ENCODE results near the gene LRRC15. TPM values are rescaled to one million over a fixed set of nuclear protein-coding genes. Genes with fewer than 3 reads are reported as not detected.

LRRC15 gene
- total and polyA plus RNA-seq, 3 experiments from 2014 or later, result not detected

GRCh38 chr3:194336601-194337355 lies 32.8 kb downstream of the LRRC15 start:
- H3K9me3 Mint-ChIP-seq, result no peaks in the 10 kb centered on the region
- CTCF ChIA-PET, result interaction anchor here (0.8 to 1.0 kb wide), 2 partner anchors 8 to 69 kb away, joined by 3 read pairs; no protein-coding TSS in a partner anchor
- H3K27ac Mint-ChIP-seq, result no peak overlapping the region

GRCh38 chr3:194333981-194334320 lies 35.6 kb downstream of the LRRC15 start:
- H3K36me3 ChIP-seq (ENCODE audit: insufficient read depth, low read length), result no peaks in the 10 kb centered on the region
- ChIA-PET CTCF (interaction anchor here (0.7 to 7.8 kb wide), 11 partner anchors 10 to 89 kb away, joined by 3 to 83 read pairs (median 5); partner anchors contain the start of gene GP5), POLR2A (no interaction called here)
- no peaks in the 10 kb centered on the region for H3K9me3 ChIP-seq (ENCODE audit: low read length)
- peak overlapping the region in 3 of 7 donors; percentile 20 to 36 (median 23) for H3K4me3 Mint-ChIP-seq
- no peak overlapping the region for H3K27ac Mint-ChIP-seq
- no peaks in the 10 kb centered on the region for H3K9me3 Mint-ChIP-seq
- no peak for DNase-seq
- no peak overlapping the region for H3K4me3 ChIP-seq (ENCODE audit: low read length)
- peaks cover 14% of the 10 kb centered on the region for H3K27me3 ChIP-seq (ENCODE audit: insufficient read depth, low read length, poor library complexity, severe bottlenecking)
- H3K27ac ChIP-seq (ENCODE audit: low read depth, low read length), result no peak overlapping the region
- no peaks in the 10 kb centered on the region for H3K4me1 ChIP-seq (ENCODE audit: insufficient read depth, low read length)
- H3K27me3 Mint-ChIP-seq, result peaks cover 26 to 44% of the 10 kb centered on the region in 2 donors
- H3K4me1 Mint-ChIP-seq, result peaks cover 2 to 10% (median 5%) of the 10 kb centered on the region in 3 donors
- H3K36me3 Mint-ChIP-seq, result no peaks in the 10 kb centered on the region

More at GRCh38 chr3:194336601-194337355, 32.8 kb downstream of the LRRC15 start:
- H3K4me1 ChIP-seq (ENCODE audit: insufficient read depth, low read length), result no peaks in the 10 kb centered on the region
- no peaks in the 10 kb centered on the region for H3K9me3 ChIP-seq (ENCODE audit: low read length)
- POLR2A ChIA-PET, result no interaction called here
- H3K27me3 ChIP-seq (ENCODE audit: insufficient read depth, low read length, poor library complexity, severe bottlenecking), result peaks cover 11% of the 10 kb centered on the region
- Mint-ChIP-seq H3K4me1 (peaks cover 2 to 10% (median 5%) of the 10 kb centered on the region in 3 donors), H3K36me3 (no peaks in the 10 kb centered on the region), H3K4me3 (peak overlapping the region in 1 of 7 donors; percentile 51), H3K27me3 (peaks cover 13 to 42% of the 10 kb centered on the region in 2 donors)
- no peak overlapping the region for H3K27ac ChIP-seq (ENCODE audit: low read depth, low read length)
- no peaks in the 10 kb centered on the region for H3K36me3 ChIP-seq (ENCODE audit: insufficient read depth, low read length)
- no peak for DNase-seq
- H3K4me3 ChIP-seq (ENCODE audit: low read length), result no peak overlapping the region

GRCh38 chr3:194333212-194333980 lies 36.1 kb downstream of the LRRC15 start:
- Histone ChIP-seq H3K9me3 (ENCODE audit: low read length) (no peaks in the 10 kb centered on the region), H3K27me3 (ENCODE audit: insufficient read depth, low read length, poor library complexity, severe bottlenecking) (peaks cover 14% of the 10 kb centered on the region), H3K4me1 (ENCODE audit: insufficient read depth, low read length) (no peaks in the 10 kb centered on the region), H3K27ac (ENCODE audit: low read depth, low read length) (no peak overlapping the region), H3K4me3 (ENCODE audit: low read length) (no peak overlapping the region), H3K36me3 (ENCODE audit: insufficient read depth, low read length) (no peaks in the 10 kb centered on the region)
- ChIA-PET POLR2A (no interaction called here), CTCF (interaction anchor here (0.7 to 7.8 kb wide), 11 partner anchors 10 to 87 kb away, joined by 3 to 83 read pairs (median 5); partner anchors contain the start of gene GP5)
- DNase-seq, result peak; percentile 79 to 87 (median 80)
- Mint-ChIP-seq H3K4me3 (peak overlapping the region; percentile 36 to 75 (median 54)), H3K27me3 (peaks cover 31 to 44% of the 10 kb centered on the region in 2 donors), H3K4me1 (peaks cover 2 to 10% (median 5%) of the 10 kb centered on the region in 3 donors), H3K9me3 (no peaks in the 10 kb centered on the region), H3K27ac (no peak overlapping the region), H3K36me3 (no peaks in the 10 kb centered on the region)

GRCh38 chr3:194332858-194333211 lies 36.7 kb downstream of the LRRC15 start:
- ChIA-PET POLR2A (no interaction called here), CTCF (interaction anchor here (0.9 to 7.8 kb wide), 6 partner anchors 11 to 87 kb away, joined by 3 to 83 read pairs (median 10); partner anchors contain the start of gene GP5)
- no peaks in the 10 kb centered on the region for H3K36me3 ChIP-seq (ENCODE audit: insufficient read depth, low read length)
- H3K4me1 Mint-ChIP-seq, result peaks cover 2 to 10% (median 5%) of the 10 kb centered on the region in 3 donors
- peaks cover 31 to 44% of the 10 kb centered on the region in 2 donors for H3K27me3 Mint-ChIP-seq
- no peaks in the 10 kb centered on the region for H3K4me1 ChIP-seq (ENCODE audit: insufficient read depth, low read length)
- H3K4me3 ChIP-seq (ENCODE audit: low read length), result no peak overlapping the region
- H3K27ac Mint-ChIP-seq, result peak overlapping the region in 1 of 8 donors; percentile 61
- no peaks in the 10 kb centered on the region for H3K9me3 Mint-ChIP-seq
- no peak overlapping the region for H3K27ac ChIP-seq (ENCODE audit: low read depth, low read length)
- no peaks in the 10 kb centered on the region for H3K36me3 Mint-ChIP-seq
- peak overlapping the region in 5 of 7 donors; percentile 27 to 57 (median 41) for H3K4me3 Mint-ChIP-seq
- H3K9me3 ChIP-seq (ENCODE audit: low read length), result no peaks in the 10 kb centered on the region
- no peak for DNase-seq
- H3K27me3 ChIP-seq (ENCODE audit: insufficient read depth, low read length, poor library complexity, severe bottlenecking), result peaks cover 14% of the 10 kb centered on the region

- Mint-ChIP-seq H3K4me1 (peaks cover 2 to 10% (median 5%) of the 10 kb centered on the region in 3 donors), H3K4me3 (no peak overlapping the region), H3K27ac (no peak overlapping the region), H3K9me3 (peaks cover 0 to 1% (median 0%) of the 10 kb centered on the region in 5 donors), H3K27me3 (peaks cover 28 to 29% of the 10 kb centered on the region in 2 donors), H3K36me3 (no peaks in the 10 kb centered on the region)
- Histone ChIP-seq H3K4me3 (ENCODE audit: low read length) (no peak overlapping the region), H3K27ac (ENCODE audit: low read depth, low read length) (no peak overlapping the region), H3K27me3 (ENCODE audit: insufficient read depth, low read length, poor library complexity, severe bottlenecking) (peaks cover 14% of the 10 kb centered on the region), H3K9me3 (ENCODE audit: low read length) (no peaks in the 10 kb centered on the region), H3K36me3 (ENCODE audit: insufficient read depth, low read length) (no peaks in the 10 kb centered on the region), H3K4me1 (ENCODE audit: insufficient read depth, low read length) (no peaks in the 10 kb centered on the region)
- POLR2A ChIA-PET, result no interaction called here
- DNase-seq, result no peak
- CTCF ChIA-PET, result interaction anchor here (0.9 to 7.8 kb wide), 2 partner anchors 14 to 15 kb away, joined by 3 to 83 read pairs; no protein-coding TSS in a partner anchor
These were observed 39.0 kb downstream of the LRRC15 start for GRCh38 chr3:194330579-194330978.

GRCh38 chr3:194330160-194330559 lies 39.4 kb downstream of the LRRC15 start:
- Histone ChIP-seq H3K27ac (ENCODE audit: low read depth, low read length) (no peak overlapping the region), H3K4me1 (ENCODE audit: insufficient read depth, low read length) (no peaks in the 10 kb centered on the region), H3K27me3 (ENCODE audit: insufficient read depth, low read length, poor library complexity, severe bottlenecking) (peaks cover 14% of the 10 kb centered on the region), H3K36me3 (ENCODE audit: insufficient read depth, low read length) (no peaks in the 10 kb centered on the region), H3K9me3 (ENCODE audit: low read length) (no peaks in the 10 kb centered on the region), H3K4me3 (ENCODE audit: low read length) (no peak overlapping the region)
- no peaks in the 10 kb centered on the region for H3K36me3 Mint-ChIP-seq
- peaks cover 0 to 2% (median 0%) of the 10 kb centered on the region in 5 donors for H3K9me3 Mint-ChIP-seq
- ChIA-PET POLR2A (no interaction called here), CTCF (interaction anchor here (7.8 kb wide), 1 partner anchor 14 kb away, joined by 83 read pairs; no protein-coding TSS in a partner anchor)
- H3K4me1 Mint-ChIP-seq, result peaks cover 2 to 10% (median 5%) of the 10 kb centered on the region in 3 donors
- H3K4me3 Mint-ChIP-seq, result no peak overlapping the region
- H3K27me3 Mint-ChIP-seq, result peaks cover 25 to 26% of the 10 kb centered on the region in 2 donors
- DNase-seq, result no peak
- no peak overlapping the region for H3K27ac Mint-ChIP-seq

GRCh38 chr3:194329583-194329965 lies 40.0 kb downstream of the LRRC15 start:
- ChIA-PET CTCF (interaction anchor here (1.0 to 7.8 kb wide), 2 partner anchors 15 kb away, joined by 3 to 83 read pairs; no protein-coding TSS in a partner anchor), POLR2A (no interaction called here)
- Mint-ChIP-seq H3K27ac (no peak overlapping the region), H3K4me3 (no peak overlapping the region), H3K4me1 (peaks cover 2 to 10% (median 5%) of the 10 kb centered on the region in 3 donors), H3K27me3 (peaks cover 25 to 26% of the 10 kb centered on the region in 2 donors), H3K36me3 (no peaks in the 10 kb centered on the region), H3K9me3 (peaks cover 0 to 2% (median 0%) of the 10 kb centered on the region in 5 donors)
- peaks cover under 1% of the 10 kb centered on the region for H3K4me1 ChIP-seq (ENCODE audit: insufficient read depth, low read length)
- no peaks in the 10 kb centered on the region for H3K36me3 ChIP-seq (ENCODE audit: insufficient read depth, low read length)
- peaks cover 14% of the 10 kb centered on the region for H3K27me3 ChIP-seq (ENCODE audit: insufficient read depth, low read length, poor library complexity, severe bottlenecking)
- no peak overlapping the region for H3K27ac ChIP-seq (ENCODE audit: low read depth, low read length)
- no peaks in the 10 kb centered on the region for H3K9me3 ChIP-seq (ENCODE audit: low read length)
- no peak overlapping the region for H3K4me3 ChIP-seq (ENCODE audit: low read length)
- DNase-seq, result no peak
